SK-N-SH (cell line): ENCODE measurements around the gene OSTF1.

Experiments used
- CTCF ChIP-seq: fragments of 200-600 bp; sonication (generic); IDR thresholded peaks from 2 replicates; pipeline ENCODE4 v1.6.1; 2017; ENCODE audit warnings: antibody characterized with exemption, mild to moderate bottlenecking, moderate library complexity
- FOSL2 ChIP-seq: IDR thresholded peaks from 2 replicates; pipeline ENCODE4 v1.4.0; 2012; ENCODE audit warnings: low read depth, mild to moderate bottlenecking, moderate library complexity, borderline replicate concordance
- MXI1 ChIP-seq: IDR thresholded peaks from 2 replicates; pipeline ENCODE4 v1.6.1; 2012; ENCODE audit warnings: mild to moderate bottlenecking, low read depth, low read length, improper control_type of control experiment
- POLR2AphosphoS5 ChIP-seq: IDR thresholded peaks from 2 replicates; pipeline ENCODE4 v1.6.1; 2012; ENCODE audit warnings: low read depth, low read length
- TAF1 ChIP-seq: IDR thresholded peaks from 2 replicates; pipeline ENCODE4 v1.6.1; 2012; ENCODE audit warnings: low read depth, mild to moderate bottlenecking, low read length, moderate library complexity, borderline replicate concordance
- YY1 ChIP-seq: IDR thresholded peaks from 2 replicates; pipeline ENCODE4 v1.4.0; 2012; ENCODE audit warnings: low read depth, mild to moderate bottlenecking

- TF ChIP-seq CTCF (no peak), POLR2AphosphoS5 (no peak), FOSL2 (no peak), MXI1 (no peak), TAF1 (no peak), YY1 (no peak)
These were observed 29.2 kb downstream of the OSTF1 start for GRCh38 chr9:75117564-75117963.
